NCI-H2171 treated with DMSO at 0.1 percent for 48 hours (cell line): ENCODE results near the gene TMEM14A.

Source experiments
- DNase-seq: peaks from one replicate; lab custom pipeline; 2025; lab: John Stamatoyannopoulos, UW

TMEM14A gene

GRCh38 chr6:52736145-52736544 is 65.2 kb downstream of the TMEM14A start:
- no peak for DNase-seq
